Skin of body (tissue), 2 donors: ENCODE data around the gene DNAJC5G. TPM values are rescaled to one million over a fixed set of nuclear protein-coding genes. Genes with fewer than 3 reads are reported as not detected.

ENCODE experiments used
- DNase-seq: peaks from one replicate; lab custom pipeline; 2025; lab: John Stamatoyannopoulos, UW
- total RNA-seq: library from RNA; depleted of rRNA; stranded (reverse); fragments of >200 nt; gene quantifications from one replicate; pipeline ENCODE4 v1.2.3, GENCODE V29; 2014

The DNAJC5G gene
- not detected for total RNA-seq

DNA sequence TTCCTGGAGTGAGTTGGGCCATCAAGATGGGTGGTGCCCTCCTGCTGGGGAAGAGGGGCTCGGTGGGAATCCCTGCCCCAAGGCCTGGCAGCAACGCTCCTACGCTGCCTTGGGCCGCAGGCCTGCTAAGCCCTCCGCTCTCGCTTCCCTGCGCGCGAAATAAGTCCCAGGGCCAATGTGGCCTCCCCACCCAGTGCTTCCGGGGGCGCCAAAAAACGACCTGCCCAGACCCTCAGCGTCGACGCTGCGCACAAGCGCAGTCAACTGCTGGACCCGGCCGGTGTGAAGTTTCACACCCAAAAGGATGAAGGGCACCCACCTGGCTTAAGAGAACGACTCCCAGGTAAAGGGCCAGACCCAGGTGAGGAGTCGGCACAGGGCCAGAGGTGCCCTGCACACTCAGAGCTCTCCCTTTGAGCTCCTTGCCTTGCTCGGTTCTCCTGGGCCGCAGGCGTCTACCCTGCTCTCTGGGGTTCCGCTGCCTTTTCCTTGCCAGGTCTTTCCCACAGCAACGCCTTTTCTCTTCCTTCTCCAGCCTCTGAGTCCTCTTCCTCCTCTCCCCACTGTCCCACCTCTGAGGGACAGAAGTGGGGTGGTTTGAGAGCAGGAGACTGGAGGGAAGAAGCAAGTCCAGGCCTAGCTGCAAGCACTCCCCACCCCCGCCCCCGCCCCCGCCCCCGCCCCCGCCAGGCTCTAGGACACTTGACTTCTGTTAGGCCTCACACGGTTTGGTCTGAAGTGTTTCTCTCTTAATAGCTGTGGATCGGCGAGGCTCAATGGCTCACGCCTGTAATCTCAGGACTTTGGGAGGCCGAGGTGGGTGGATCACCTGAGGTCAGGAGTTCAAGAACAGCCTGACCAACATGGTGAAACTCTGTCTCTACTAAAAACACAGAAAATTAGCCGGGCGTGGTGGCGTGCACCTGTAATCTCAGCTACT lies at the start of gene DNAJC5G:
Gene DNAJC5G (plus strand): TSS at position 223 of the 940 bp plus-strand sequence. CDS start 1,296 bp downstream, outside the sequence.
- DNase-seq, result no peak

- DNase-seq, result no peak
Observed at GRCh38 chr2:27225526-27225925, 49.7 kb upstream of the DNAJC5G start.

DNA sequence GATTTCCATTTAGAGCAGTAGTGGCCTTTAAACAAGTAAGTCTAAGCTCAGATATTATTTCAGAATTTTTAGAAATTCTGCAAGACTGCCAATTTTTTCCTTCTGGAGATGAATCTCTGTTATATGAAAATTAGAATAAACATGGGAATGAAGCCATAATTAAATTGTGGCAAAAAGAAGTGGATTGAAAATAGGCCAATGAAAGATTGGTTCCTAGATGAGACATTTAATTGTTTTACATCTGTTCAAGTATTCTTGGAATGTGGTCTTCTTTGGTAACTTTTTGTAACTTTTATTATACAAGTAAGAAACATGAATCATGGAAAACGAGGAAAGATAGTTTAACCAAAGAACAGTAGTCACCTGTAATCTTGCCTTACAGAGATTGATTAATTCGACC lies 47.7 kb upstream of the DNAJC5G start:
- DNase-seq, result no peak

- DNase-seq, result no peak
Observed at GRCh38 chr2:27231921-27232320, 43.3 kb upstream of the DNAJC5G start.

DNA sequence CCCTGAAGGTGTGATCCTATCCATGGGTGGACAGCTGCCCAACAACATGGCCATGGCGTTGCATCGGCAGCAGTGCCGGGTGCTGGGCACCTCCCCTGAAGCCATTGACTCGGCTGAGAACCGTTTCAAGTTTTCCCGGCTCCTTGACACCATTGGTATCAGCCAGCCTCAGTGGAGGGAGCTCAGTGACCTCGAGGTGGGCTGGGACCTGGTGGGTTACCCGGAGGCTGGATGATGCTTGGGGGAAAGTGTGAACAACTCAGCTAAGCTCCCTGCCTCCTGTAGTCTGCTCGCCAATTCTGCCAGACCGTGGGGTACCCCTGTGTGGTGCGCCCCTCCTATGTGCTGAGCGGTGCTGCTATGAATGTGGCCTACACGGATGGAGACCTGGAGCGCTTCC lies 41.9 kb upstream of the DNAJC5G start:
- no peak for DNase-seq

DNA sequence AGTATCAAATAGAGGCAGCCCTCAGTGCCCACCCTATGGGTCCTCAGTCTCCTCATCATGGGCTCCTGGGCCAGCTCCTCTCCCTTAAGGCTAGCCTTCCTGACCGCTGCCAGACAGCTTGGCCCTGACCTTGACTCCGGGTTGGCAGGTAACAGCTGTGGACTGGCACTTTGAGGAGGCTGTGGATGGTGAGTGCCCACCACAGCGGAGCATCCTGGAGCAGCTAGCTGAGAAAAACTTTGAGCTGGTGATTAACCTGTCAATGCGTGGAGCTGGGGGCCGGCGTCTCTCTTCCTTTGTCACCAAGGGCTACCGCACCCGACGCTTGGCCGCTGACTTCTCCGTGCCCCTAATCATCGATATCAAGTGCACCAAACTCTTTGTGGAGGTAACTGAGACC lies 39.1 kb upstream of the DNAJC5G start:
- no peak for DNase-seq

DNA sequence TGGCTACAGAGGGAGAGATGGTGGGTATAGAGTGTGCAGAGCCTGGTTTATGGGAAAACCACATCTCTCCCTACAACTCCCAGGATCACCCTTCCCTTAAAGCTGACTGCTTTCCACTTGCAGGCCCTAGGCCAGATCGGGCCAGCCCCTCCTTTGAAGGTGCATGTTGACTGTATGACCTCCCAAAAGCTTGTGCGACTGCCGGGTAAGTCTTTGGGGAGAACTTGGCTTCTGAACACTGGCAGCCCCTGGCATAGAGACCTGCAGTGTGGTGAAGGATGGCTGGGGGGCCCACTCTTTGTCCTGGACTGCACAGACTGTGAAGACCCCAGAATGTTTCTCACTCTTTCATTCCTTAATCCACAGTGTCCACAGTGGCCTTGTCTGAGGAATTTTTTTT lies 38.6 kb upstream of the DNAJC5G start:
- no peak for DNase-seq

DNA sequence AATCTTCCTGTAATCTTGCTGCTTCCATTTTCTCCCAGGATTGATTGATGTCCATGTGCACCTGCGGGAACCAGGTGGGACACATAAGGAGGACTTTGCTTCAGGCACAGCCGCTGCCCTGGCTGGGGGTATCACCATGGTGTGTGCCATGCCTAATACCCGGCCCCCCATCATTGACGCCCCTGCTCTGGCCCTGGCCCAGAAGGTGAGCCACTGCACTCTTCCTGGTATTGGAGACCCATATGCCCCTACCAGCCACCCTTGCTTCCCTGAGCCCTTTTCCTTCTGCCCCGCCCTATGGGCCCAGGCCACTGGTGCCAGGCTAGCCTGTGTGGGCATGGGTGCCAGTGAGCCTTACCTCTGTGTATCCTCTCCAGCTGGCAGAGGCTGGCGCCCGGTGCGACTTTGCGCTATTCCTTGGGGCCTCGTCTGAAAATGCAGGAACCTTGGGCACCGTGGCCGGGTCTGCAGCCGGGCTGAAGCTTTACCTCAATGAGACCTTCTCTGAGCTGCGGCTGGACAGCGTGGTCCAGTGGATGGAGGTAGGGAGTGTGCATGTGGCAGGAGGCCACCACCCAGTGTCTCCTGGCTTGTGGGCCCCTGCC lies 37.8 kb upstream of the DNAJC5G start:
- DNase-seq, result no peak

DNA sequence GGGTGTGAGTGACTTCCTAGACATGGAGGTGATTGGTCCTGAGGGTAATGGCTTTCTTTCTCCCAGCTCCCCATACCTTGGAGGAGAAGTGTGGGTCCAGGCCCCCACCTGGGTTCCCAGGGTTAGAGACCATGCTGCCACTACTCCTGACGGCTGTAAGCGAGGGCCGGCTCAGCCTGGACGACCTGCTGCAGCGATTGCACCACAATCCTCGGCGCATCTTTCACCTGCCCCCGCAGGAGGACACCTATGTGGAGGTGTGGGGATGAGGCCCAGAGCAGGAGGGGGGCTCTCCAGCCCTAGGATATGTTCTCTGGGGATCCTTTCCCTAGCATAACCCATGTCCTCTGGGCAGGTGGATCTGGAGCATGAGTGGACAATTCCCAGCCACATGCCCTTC lies 36.3 kb upstream of the DNAJC5G start:
- no peak for DNase-seq

DNA sequence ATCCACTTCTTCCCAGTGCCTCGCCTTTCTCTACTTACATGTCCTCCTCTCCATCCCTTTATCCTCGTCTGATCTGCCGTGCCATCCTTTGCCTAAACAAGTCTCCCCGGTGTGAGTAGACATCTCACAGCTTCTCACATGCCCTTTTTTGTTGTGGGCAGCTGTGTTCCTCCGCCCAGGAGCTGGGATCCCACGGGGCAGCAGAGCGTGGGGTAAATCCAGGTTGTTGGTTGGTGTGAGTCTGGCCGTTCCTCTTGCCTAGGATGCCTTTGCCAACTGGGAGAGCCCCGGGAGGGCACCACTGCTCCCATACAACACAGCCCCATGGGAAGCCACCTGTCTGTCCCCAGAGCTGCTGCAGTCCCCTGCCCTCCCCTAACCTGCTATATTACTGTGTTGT lies 34.8 kb upstream of the DNAJC5G start:
- no peak for DNase-seq

- DNase-seq, result no peak
Observed at GRCh38 chr2:27241761-27242613, 33.2 kb upstream of the DNAJC5G start.

GRCh38 chr2:27242614-27242951 lies 32.6 kb upstream of the DNAJC5G start:
- DNase-seq, result no peak

- no peak for DNase-seq
Observed at GRCh38 chr2:27243391-27244130, 31.7 kb upstream of the DNAJC5G start.

GRCh38 chr2:27245116-27245515 lies 30.1 kb upstream of the DNAJC5G start:
- DNase-seq, result no peak

DNA sequence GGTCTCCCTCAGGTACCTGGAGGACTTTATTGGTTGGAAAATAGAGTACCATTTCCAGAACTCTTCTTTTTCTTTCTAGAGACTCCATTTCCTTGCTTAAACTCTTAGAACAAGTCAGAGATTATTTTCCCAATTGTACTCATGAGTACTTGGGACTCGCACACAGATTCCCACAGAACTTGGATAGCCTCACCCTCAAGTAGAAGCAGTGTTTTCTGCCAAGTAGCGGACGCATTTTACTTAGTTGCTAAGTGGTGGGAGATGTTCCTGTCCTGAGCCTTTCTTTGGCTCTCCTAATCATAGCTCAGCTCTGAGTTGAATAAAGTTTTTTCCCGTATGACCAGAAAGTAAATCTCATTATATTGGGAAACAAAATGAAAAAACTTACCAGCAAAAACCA lies 29.6 kb upstream of the DNAJC5G start:
- no peak for DNase-seq

GRCh38 chr2:27247893-27248292 lies 27.3 kb upstream of the DNAJC5G start:
- no peak for DNase-seq

GRCh38 chr2:27249159-27249890 lies 25.9 kb upstream of the DNAJC5G start:
- DNase-seq, result no peak

- DNase-seq, result no peak
Observed at GRCh38 chr2:27249891-27250651, 25.2 kb upstream of the DNAJC5G start.

DNA sequence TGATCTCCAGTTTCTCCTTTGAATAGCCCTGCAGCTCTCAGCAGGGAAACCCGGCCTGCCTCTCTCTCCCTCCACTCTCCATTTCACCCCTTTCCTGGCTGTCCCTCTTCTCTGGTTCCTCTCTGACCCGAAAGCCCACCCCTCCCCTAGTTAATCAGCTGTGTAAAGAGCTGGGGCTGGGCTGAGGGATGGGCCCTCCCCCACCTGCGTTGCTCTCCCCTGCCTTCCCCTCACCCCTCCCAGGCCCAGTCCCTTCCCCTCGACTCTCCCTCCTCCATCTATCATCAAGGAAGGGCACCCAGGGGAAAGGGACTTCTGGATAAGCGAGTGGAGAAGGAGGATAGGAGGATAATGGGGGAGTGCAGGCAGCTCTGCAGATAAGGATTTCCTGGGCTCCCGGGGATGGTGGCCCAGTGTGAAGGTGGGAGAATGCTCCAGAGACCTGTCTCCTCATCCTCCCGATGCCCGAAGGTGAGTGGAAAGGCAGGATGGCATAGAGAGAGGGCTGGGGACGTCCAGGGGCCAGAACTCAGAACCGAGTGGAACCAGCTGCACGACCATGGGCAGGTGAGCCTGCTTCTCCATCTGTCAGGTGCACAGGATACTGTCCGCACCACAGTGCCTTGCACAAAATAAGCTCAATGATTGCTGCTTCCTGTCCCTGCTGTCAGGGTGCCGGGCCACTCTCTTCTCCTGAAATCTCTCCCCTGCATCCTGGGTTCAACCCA lies 24.4 kb upstream of the DNAJC5G start:
- no peak for DNase-seq
